ENCODE measurements around the gene SGPP1.
"Not testable (repeated sequence)": the region's sequence is repeated elsewhere in the genome, so short reads cannot be mapped to it uniquely, and the experiment has no call there.

SGPP1 gene

DNA sequence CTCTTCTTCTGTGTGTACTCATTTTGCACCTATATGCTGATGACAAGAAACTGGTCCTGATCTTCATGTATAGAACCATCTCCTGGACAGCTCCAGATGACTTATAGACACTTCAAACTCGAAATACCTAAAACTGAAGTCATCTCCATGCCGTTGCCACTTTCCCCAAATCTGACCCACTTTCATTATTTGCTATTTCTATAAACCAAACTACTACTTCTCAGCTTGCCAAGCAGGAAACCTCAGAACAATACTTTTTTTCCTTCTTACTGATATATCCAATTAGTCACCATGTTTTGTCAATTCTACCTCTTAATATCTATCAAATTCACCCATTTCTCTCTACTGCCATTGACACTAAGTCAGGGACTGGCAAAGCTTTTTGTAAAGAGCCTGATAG is 14.8 kb downstream of the SGPP1 start:
- H3K4me1 ChIP-seq (ENCODE audit: insufficient read depth, low read length): no peaks in the 10 kb centered on the region
- H3K27me3 ChIP-seq (ENCODE audit: insufficient read depth, low read length): no peaks in the 10 kb centered on the region
- no peaks in the 10 kb centered on the region for H3K36me3 ChIP-seq (ENCODE audit: insufficient read depth, low read length)
- H2AFZ ChIP-seq (ENCODE audit: low read depth, low read length): no peak overlapping the region
- no peak overlapping the region for H3K4me3 ChIP-seq (ENCODE audit: low read length)
- peaks cover 4% of the 10 kb centered on the region for H3K9me3 ChIP-seq (ENCODE audit: low read length)

DNA sequence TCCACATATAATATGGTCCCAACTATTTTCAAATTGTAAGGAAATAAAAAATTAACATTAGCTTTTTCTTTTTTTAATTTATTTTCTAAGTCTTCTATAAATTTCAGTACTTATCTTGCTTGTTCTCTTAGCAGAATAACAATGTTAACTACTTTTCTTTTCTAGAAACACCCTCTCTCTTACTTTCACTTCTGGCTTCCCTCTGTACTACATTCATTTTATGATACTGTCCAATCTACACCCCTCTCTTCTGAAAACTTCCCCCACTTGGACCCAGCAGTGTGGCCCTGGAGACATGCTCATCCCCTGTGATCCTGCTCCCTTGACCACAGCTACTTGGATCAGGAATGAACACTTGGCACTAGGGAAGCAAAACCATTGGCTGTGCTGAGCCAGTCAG is 15.7 kb downstream of the SGPP1 start:
- Histone ChIP-seq H3K27me3 (ENCODE audit: insufficient read depth, low read length) (no peaks in the 10 kb centered on the region), H3K36me3 (ENCODE audit: insufficient read depth, low read length) (no peaks in the 10 kb centered on the region), H3K4me3 (ENCODE audit: low read length) (no peak overlapping the region), H3K9me3 (ENCODE audit: low read length) (peaks cover 4% of the 10 kb centered on the region), H2AFZ (ENCODE audit: low read depth, low read length) (no peak overlapping the region), H3K4me1 (ENCODE audit: insufficient read depth, low read length) (no peaks in the 10 kb centered on the region)

DNA sequence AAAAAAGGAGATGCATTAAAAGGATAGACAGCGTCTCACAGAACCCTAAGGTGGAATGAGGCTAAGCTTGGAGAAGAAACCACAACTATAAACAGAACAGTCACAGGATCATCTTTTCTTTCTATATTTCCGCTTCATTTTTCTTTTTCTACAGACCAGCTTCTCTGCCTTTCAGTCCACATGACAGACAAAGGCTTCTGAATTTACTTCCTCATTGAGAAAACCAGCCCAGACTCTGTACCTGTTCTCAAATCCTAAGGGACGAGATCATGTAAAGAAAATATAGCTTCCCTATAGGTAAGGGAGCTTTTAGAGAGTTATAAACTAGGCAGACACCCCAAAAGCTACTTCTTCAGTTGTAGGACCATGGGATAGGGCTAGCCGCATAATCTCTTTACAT is 17.4 kb downstream of the SGPP1 start:
- no peaks in the 10 kb centered on the region for H3K27me3 ChIP-seq (ENCODE audit: insufficient read depth, low read length)
- H3K36me3 ChIP-seq (ENCODE audit: insufficient read depth, low read length): no peaks in the 10 kb centered on the region
- no peak overlapping the region for H2AFZ ChIP-seq (ENCODE audit: low read depth, low read length)
- H3K4me3 ChIP-seq (ENCODE audit: low read length): no peak overlapping the region
- H3K4me1 ChIP-seq (ENCODE audit: insufficient read depth, low read length): no peaks in the 10 kb centered on the region
- peaks cover 2% of the 10 kb centered on the region for H3K9me3 ChIP-seq (ENCODE audit: low read length)

GRCh38 chr14:63709589-63709988 is 18.3 kb downstream of the SGPP1 start:
- Histone ChIP-seq H3K4me3 (ENCODE audit: low read length) (no peak overlapping the region), H2AFZ (ENCODE audit: low read depth, low read length) (no peak overlapping the region), H3K4me1 (ENCODE audit: insufficient read depth, low read length) (no peaks in the 10 kb centered on the region), H3K9me3 (ENCODE audit: low read length) (peaks cover 1% of the 10 kb centered on the region), H3K27me3 (ENCODE audit: insufficient read depth, low read length) (no peaks in the 10 kb centered on the region), H3K36me3 (ENCODE audit: insufficient read depth, low read length) (no peaks in the 10 kb centered on the region)

GRCh38 chr14:63707216-63707615 is 20.6 kb downstream of the SGPP1 start:
- H3K36me3 ChIP-seq (ENCODE audit: insufficient read depth, low read length): no peaks in the 10 kb centered on the region
- H3K4me3 ChIP-seq (ENCODE audit: low read length): no peak overlapping the region
- H2AFZ ChIP-seq (ENCODE audit: low read depth, low read length): no peak overlapping the region
- H3K9me3 ChIP-seq (ENCODE audit: low read length): no peaks in the 10 kb centered on the region
- no peaks in the 10 kb centered on the region for H3K4me1 ChIP-seq (ENCODE audit: insufficient read depth, low read length)
- H3K27me3 ChIP-seq (ENCODE audit: insufficient read depth, low read length): no peaks in the 10 kb centered on the region

GRCh38 chr14:63705561-63706070 is 22.2 kb downstream of the SGPP1 start:
- no peaks in the 10 kb centered on the region for H3K36me3 ChIP-seq (ENCODE audit: insufficient read depth, low read length)
- H3K4me3 ChIP-seq (ENCODE audit: low read length): no peak overlapping the region
- no peaks in the 10 kb centered on the region for H3K9me3 ChIP-seq (ENCODE audit: low read length)
- no peaks in the 10 kb centered on the region for H3K27me3 ChIP-seq (ENCODE audit: insufficient read depth, low read length)
- no peaks in the 10 kb centered on the region for H3K4me1 ChIP-seq (ENCODE audit: insufficient read depth, low read length)
- H2AFZ ChIP-seq (ENCODE audit: low read depth, low read length): no peak overlapping the region

GRCh38 chr14:63702530-63702929 is 25.3 kb downstream of the SGPP1 start:
- H2AFZ ChIP-seq (ENCODE audit: low read depth, low read length); H3K4me1 ChIP-seq (ENCODE audit: insufficient read depth, low read length); H3K36me3 ChIP-seq (ENCODE audit: insufficient read depth, low read length); H3K27me3 ChIP-seq (ENCODE audit: insufficient read depth, low read length); H3K9me3 ChIP-seq (ENCODE audit: low read length); H3K4me3 ChIP-seq (ENCODE audit: low read length): not testable (repeated sequence)

DNA sequence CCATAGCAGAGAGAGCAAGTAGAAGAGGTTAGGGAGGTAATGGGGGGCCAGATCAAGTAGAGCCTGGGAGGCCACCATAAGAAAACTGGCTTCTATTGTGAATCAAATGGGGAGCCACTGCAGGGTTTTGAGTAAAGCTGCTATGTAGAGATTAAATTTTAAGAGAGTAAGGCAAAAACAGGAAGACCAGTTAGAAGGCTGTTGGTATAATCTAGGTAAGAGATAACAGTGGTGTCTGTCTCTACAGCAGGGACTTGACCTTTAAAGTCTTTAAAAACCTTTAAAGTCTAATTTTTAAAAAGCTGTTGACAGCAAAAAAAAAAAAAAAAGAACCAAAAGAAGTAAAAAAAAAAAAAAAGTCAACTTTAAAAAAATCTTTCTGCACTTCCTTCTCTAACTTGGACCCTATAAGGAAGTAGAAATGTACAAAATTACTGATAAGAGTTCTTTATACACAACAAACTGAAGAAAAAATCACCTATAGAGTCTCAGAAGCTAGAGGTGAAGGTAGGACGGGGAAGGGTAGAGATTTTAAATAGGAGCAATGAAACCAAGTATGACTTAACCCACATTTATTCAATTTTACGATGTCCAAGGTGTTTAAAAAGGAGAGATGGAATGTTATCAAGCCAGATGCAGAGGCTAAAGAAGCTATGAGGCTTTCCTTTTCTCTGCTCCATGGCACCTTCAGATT is 26.1 kb downstream of the SGPP1 start:
- H3K4me1 ChIP-seq (ENCODE audit: insufficient read depth, low read length): no peaks in the 10 kb centered on the region
- H3K9me3 ChIP-seq (ENCODE audit: low read length): no peaks in the 10 kb centered on the region
- H3K4me3 ChIP-seq (ENCODE audit: low read length): no peak overlapping the region
- H3K36me3 ChIP-seq (ENCODE audit: insufficient read depth, low read length): no peaks in the 10 kb centered on the region
- H3K27me3 ChIP-seq (ENCODE audit: insufficient read depth, low read length): no peaks in the 10 kb centered on the region
- no peak overlapping the region for H2AFZ ChIP-seq (ENCODE audit: low read depth, low read length)

DNA sequence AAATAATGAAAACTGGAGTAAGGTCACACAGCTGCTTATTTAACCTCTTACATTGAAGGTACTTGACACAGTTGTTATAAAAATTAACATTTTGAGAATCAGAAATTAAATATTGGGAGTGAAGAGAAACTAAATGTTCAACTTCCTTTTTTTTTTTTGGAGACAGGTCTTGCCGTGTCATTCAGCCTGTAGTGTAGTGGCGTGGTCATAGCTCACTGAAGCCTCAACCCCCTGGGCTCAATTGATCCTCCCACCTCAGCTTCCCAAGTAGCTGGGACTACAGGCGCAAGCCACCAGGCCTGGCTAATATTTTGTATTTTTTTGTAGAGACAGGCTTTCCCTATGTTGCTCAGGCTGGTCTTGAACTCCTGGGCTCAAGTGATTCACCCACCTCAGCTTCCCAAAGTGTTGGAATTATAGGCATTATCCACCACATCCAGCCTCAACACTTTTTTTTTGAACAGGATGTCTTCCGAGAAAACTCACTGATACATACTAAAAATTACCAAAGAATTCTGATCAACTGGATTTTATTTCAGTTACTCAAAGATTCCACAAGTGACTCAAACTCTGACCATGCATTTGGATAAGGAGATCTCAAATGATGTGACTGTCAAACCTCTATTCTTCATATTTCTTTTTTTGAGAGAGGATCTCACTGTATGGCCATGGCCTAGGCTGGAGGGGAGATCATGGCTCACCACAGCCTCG is 35.4 kb downstream of the SGPP1 start:
- Histone ChIP-seq H3K4me3 (ENCODE audit: low read length) (no peak overlapping the region), H3K36me3 (ENCODE audit: insufficient read depth, low read length) (no peaks in the 10 kb centered on the region), H2AFZ (ENCODE audit: low read depth, low read length) (no peak overlapping the region), H3K9me3 (ENCODE audit: low read length) (no peaks in the 10 kb centered on the region), H3K4me1 (ENCODE audit: insufficient read depth, low read length) (no peaks in the 10 kb centered on the region), H3K27me3 (ENCODE audit: insufficient read depth, low read length) (no peaks in the 10 kb centered on the region)

GRCh38 chr14:63689132-63689531 is 38.7 kb downstream of the SGPP1 start:
- Histone ChIP-seq H3K4me3 (ENCODE audit: low read length) (no peak overlapping the region), H2AFZ (ENCODE audit: low read depth, low read length) (no peak overlapping the region), H3K9me3 (ENCODE audit: low read length) (no peaks in the 10 kb centered on the region)

DNA sequence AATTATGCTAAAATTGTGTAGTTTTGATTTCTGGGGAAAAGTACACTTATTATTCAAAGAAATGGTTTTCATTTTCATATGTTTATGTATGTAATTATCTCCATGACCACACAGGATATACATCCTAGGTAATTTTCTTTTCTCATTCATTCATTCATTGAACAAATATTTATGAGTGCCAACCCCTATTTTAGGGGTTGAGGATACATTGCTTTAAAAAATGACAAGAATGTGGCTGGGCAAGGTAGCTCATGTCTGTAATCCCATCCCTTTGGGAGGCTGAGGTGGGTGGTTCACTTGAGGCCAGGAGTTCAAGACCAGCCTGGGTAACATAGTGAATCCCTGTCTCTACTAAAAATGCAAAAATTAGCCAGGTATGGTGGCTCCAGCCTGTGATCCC is 40.9 kb downstream of the SGPP1 start:
- Histone ChIP-seq H3K9me3 (ENCODE audit: low read length) (no peaks in the 10 kb centered on the region), H2AFZ (ENCODE audit: low read depth, low read length) (no peak overlapping the region), H3K36me3 (ENCODE audit: insufficient read depth, low read length) (no peaks in the 10 kb centered on the region), H3K27me3 (ENCODE audit: insufficient read depth, low read length) (no peaks in the 10 kb centered on the region), H3K4me3 (ENCODE audit: low read length) (no peak overlapping the region), H3K4me1 (ENCODE audit: insufficient read depth, low read length) (no peaks in the 10 kb centered on the region)

More at GRCh38 chr14:63689132-63689531, 38.7 kb downstream of the SGPP1 start:
- Histone ChIP-seq H3K27me3 (ENCODE audit: insufficient read depth, low read length) (no peaks in the 10 kb centered on the region), H3K4me1 (ENCODE audit: insufficient read depth, low read length) (no peaks in the 10 kb centered on the region), H3K36me3 (ENCODE audit: insufficient read depth, low read length) (no peaks in the 10 kb centered on the region)

DNA sequence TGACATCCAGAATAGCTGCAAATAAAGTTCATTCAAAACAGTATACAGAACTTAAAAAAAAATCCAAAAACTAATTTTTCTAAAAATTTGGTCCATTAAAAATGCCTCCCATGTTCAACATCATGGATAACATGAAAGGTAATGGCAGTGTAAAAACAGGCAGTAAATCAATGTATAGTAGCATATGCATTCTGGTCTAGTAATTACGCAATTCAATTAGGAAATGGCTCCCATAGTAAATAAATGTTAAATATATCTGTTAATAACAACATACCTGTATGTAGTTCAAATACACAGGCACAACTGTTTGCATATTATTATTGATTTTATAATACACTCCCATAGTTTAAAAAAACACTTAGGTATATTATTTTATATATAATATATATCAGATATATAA is 42.5 kb downstream of the SGPP1 start:
- no peaks in the 10 kb centered on the region for H3K9me3 ChIP-seq (ENCODE audit: low read length)
- no peaks in the 10 kb centered on the region for H3K36me3 ChIP-seq (ENCODE audit: insufficient read depth, low read length)
- H3K4me3 ChIP-seq (ENCODE audit: low read length): no peak overlapping the region
- H3K4me1 ChIP-seq (ENCODE audit: insufficient read depth, low read length): no peaks in the 10 kb centered on the region
- H3K27me3 ChIP-seq (ENCODE audit: insufficient read depth, low read length): no peaks in the 10 kb centered on the region
- no peak overlapping the region for H2AFZ ChIP-seq (ENCODE audit: low read depth, low read length)

GRCh38 chr14:63682727-63683593 is 44.9 kb downstream of the SGPP1 start:
- H3K4me1 ChIP-seq (ENCODE audit: insufficient read depth, low read length): no peaks in the 10 kb centered on the region
- H3K9me3 ChIP-seq (ENCODE audit: low read length): no peaks in the 10 kb centered on the region
- H3K27me3 ChIP-seq (ENCODE audit: insufficient read depth, low read length): no peaks in the 10 kb centered on the region
- no peak overlapping the region for H2AFZ ChIP-seq (ENCODE audit: low read depth, low read length)
- H3K4me3 ChIP-seq (ENCODE audit: low read length): no peak overlapping the region
- H3K36me3 ChIP-seq (ENCODE audit: insufficient read depth, low read length): no peaks in the 10 kb centered on the region
